HG03378 (cell line): ENCODE results near the gene ARHGAP22.

Experiments used
- ATAC-seq: cut with Tn5 transposase; IDR thresholded peaks from one replicate; pipeline ENCODE4 v1.9.1; 2021; ENCODE audit warnings: mild to moderate bottlenecking, moderate library complexity; ENCODE audit not compliant: unreplicated experiment

The ARHGAP22 gene

DNA sequence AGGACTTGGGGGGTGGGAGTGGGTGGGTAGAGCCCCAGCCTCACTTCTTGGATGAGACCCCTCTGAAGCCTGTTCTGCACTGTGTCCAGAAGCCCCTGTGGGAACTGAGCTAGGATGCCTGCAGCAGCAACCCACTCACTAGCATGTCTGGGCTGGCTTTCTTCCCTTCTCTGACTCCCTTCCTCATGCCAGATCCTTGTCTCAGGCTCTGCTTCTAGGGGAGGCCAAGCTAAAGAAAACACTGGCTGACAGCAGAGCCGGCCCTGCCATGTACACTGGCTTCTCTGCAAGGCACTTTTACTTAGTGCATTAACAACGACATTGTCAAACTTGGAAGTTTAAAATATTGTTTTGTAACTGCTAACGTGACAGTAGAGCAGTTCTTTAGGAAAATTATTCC is 50.2 kb downstream of the ARHGAP22 start:
- ATAC-seq: no peak

DNA sequence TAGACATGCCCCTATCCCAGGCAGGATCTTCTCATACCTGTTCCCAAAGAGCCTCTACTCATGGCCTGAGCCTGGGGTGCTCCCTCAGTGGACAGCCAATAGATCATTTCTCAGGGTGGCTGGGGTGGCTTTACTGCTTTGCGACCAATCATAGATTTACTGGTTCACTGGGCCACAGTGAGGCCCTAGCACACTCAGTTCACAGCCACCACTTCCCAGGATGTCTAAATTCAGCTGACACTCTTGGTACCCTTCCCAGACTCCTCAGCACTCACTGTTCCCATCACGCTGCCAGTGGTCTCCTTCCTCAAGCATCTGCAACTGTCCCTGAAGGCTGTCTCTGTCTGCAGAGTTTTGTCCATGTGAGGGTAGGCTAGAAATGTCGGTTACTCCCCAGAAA is 50.6 kb downstream of the ARHGAP22 start:
- no peak for ATAC-seq

DNA sequence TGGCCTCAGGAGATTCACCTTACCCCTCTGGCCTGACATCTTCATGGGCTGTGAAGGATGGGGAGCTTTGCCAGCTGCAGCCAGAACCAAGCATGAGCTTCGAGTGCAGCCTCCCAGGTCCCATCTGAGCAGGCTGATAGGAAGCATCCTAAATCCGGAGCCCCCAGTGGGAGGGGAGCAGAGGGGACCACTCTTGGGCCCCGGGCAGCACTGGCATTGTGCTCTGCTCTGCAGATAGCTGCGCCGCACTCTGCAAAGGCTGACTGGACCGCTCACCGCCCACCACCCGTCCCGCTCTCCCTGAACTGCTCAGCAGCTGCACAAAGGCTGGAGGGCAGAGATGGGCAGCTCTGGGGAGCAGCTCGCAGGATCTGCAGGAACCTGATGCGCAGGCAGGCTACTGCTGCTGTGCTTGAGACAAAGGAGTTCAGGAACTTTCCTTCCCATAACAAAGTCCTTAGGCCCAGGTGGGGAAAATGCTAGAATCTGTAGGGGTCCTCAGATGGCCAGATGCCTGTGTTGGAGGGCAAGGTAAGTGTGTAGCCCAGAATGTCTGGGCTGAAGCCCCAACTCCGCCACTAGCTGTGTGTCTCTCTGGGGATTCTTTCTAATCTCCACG is 51.8 kb downstream of the ARHGAP22 start:
- ATAC-seq: no peak

DNA sequence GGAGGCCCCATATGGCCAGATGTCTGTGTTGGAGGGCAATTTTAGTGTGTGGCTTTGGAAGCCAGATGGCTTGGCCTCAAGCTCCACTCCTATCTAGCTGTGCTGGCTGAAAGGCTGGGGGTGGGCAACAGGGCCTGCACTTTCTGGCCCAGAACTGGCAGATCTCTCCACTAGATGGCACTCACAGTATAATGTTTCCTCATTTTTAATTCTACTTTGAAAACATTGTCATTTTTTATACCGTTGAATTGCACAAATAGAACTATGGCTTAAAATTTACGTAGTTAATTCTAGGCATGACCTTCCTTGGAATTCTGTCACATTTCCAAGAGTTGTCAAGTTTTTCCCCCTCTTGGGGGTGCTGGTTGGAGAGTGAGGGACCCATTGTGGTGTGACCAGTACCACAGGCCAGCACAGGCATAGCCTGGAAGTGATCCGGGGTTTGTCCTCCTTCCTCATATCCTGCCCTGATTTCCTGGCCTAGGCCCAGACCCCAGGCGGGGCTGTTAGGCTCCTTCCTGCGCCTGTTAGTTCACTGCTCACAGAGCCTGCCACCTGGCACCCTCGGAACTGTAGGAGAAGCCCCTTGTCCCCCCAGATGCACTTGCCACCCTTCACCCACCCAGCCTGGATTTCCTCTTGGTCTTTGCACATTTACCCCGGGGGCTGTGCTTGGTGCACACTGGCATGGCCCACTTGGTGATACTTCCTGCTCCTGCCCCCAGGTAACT is 52.8 kb downstream of the ARHGAP22 start:
- no peak for ATAC-seq

DNA sequence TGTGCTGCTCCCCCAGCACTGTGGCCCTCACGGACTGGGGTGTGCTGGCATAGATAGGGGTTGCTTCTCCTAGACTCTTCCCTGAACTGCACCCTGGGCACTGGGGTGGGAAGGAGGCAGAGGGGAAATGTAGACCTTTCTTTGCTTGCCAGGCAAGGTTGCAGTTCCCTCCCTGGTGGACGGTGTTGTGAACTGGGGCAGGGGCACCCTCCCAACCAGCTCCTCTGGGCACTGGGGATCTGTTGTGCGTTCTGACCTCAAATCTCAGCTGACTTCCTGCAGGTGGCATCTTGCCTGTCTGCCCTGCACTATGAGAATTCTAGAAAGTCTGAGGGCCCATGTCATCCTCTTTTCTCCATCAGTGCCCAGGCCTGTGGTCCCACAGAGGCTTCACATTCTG is 53.9 kb downstream of the ARHGAP22 start:
- ATAC-seq: no peak

DNA sequence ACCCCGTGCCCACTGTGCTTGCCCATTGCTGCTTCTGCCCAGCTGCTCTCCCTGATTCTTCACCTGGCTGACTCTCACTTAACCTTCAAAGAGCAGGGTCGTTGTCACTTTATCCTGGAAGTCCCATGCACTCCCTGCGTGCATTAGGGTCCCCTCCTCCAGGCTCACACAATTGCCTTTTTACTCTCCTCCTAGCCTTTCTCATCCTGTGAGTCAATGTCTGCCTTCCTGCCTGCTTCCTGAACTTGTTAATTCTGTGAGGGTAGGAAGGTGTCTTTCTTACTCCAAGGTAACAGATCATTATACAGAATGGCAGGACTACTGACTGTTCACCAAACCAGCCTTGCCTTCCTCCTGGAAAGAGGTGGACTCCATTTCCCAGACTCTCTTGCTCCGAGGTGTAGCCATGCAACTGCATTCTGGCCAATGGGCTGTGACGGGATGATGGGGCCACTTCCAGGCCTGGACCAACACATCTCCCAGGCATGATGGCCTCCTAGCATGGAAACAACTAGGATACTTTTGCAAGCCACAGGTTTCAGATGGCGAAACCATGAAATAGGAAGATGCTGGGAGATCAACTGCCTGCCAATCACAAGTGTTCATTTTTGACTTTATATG is 54.7 kb downstream of the ARHGAP22 start:
- no peak for ATAC-seq

DNA sequence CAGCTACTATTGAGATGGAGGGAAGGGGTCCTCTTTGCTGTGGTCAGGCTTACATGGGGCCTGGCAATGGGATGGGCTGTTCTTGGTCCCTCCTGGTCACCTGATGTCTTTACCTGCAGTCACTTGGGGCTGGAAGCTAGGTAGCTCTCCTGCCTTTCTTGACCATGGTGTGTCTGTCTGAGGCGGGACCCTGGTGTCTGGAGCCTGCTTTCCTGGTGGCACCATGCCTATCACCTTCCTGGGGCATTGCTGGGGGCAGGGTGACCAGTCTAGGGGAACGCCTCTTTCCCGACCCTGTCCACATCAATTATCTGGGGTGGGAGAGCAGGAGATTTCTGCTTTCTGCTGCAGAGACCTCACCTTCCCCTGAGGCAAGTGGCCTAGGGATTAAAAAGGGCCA is 55.6 kb downstream of the ARHGAP22 start:
- no peak for ATAC-seq

DNA sequence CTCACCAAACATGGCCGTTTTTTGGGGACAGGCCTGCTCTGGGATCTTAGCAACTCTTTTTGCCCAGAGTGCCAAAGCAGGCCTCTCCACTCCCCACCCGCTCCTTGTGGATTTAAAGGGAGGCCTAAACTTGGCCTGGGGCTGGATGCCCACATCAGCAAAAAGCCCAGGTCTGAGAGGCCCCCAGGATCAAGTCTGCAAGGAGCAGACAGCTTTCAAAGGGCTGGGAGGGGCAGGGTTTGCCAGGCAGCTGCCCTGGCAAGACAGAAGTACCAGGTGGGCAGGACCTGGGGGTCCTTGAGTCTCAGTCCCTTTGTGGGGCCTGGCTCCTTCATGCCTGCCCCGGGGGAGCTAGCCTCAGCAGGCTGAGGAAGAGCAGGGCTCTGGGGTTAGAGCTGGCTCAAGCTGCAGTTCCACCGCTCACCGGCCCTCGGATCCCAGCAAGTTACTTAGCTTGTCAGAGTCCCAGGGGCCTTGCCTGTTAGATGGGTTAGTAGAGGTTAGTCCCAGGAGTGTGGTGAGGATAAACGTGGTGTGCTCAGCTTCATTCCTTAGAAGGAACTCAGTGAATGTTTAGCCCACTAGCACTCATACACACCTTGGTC is 56.2 kb downstream of the ARHGAP22 start:
- ATAC-seq: no peak

DNA sequence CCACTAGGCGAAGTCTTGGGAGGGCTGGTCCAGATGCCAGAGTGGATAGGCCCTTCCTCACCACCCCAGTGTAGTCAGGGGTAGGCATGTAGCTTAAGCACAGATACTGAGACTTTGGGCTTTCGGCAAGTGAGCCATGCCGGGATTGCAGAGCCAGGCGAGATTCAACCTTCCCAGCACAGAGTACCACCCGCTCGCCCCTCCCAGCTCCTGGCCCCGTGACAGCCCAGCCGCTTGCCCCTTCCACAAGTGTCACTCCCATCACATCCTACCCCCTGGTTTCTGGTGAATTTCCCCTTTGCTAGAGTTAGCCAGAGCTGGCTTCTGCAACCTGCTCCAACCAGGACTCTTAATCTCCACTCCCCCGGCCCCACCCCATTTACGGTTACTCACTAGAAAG is 56.9 kb downstream of the ARHGAP22 start:
- no peak for ATAC-seq

DNA sequence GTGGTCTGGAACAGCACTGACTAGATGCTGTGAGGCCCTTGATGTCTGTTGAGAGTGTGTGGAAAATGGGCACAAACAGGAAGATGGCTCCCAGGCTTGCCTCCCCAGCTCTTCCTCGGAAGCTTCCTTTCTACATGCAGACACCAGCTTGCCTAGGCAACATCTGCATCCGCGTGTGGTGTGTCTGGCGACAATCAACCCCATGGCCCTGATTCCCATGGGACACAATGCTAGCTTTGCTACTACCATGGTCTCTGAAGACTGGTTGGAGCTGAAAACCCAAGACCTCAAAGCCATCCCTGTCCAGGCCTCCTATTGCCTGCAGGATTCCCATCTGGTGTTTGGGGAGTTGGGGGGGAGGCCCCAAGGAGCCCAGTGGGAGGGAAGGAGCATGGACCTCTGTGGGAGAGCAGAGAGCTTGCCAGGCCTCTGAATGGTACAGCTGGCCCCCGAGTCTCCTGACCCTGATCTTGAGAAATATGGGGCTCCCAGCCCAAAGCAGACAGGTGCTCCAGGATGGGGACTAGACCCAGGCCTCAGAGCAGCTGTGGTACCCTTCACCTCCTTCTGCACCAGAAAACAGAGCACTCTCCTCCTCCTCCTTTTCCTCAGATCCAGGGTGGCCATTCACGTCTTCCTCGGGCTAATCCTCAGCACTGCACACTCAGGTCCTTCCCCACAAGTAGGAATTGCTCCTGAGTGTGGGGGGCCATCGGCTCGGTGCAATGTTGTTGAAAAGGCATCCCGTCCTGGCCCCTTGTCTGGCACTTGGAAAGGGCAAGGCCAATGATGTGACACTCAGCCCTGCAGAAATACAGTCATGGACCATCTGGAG is 57.6 kb downstream of the ARHGAP22 start:
- no peak for ATAC-seq

DNA sequence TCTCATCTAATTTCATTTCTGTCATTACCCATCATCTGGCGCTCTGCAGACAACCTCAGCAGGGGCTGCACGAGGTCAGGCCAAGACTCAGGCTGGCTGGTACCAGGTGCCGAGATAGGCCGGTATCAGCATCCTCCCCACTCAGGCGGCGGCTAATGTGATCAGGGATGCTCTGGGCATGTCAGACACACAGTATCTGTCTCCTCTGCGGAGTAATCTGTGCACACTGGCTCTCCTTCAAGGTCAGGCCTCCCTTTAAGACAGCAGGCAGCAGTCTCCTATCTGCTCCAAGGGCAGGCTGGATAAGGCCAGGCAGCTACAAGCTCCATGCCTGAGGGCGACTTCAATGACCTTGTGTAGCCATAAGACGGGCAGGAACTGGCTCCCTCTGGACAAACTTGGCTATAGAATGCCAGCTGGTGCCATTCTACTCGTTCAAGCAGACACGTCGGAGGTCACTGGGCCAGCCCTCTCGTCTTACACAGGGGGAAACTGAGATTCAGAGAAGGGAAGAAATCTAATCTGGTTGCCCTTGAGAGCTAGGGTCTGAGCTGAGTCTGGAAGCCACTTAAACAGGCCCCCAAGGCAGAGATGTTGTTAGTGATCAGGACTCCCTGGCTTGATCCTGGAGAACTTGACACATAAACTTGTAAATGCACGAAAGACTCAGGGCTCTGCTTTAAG is 59.3 kb downstream of the ARHGAP22 start:
- no peak for ATAC-seq

DNA sequence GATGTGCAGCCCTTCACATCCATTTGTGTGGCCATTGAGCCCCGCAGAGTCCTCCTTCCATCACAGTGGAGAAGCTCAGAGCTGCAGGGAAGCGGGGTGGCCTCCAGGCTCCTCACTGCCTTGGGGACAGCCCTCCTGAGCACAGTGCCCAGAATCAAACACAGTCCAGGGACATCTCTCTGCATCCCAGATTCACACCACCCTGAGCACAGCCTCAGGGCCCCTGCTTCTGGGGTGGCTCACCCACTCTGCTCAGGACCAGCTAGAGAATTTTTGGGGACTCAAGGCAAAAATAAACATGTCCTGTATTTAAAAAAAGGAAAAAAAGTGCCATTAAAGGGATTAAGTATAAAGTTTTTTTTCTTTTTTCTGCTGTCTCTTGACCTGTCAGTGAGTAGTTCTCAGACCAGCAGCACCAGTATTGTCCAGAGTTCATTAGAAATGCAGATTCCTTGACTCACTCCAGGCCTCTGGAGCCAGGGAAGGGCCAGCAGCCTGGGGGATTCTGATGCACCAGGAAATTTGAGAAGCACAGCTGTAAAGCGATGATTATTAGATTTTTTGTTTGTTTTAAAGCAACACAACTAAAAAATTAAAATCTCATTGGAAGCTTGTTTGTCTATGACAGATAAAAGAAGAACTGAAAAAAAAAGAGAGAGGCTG is 61.6 kb downstream of the ARHGAP22 start:
- no peak for ATAC-seq

DNA sequence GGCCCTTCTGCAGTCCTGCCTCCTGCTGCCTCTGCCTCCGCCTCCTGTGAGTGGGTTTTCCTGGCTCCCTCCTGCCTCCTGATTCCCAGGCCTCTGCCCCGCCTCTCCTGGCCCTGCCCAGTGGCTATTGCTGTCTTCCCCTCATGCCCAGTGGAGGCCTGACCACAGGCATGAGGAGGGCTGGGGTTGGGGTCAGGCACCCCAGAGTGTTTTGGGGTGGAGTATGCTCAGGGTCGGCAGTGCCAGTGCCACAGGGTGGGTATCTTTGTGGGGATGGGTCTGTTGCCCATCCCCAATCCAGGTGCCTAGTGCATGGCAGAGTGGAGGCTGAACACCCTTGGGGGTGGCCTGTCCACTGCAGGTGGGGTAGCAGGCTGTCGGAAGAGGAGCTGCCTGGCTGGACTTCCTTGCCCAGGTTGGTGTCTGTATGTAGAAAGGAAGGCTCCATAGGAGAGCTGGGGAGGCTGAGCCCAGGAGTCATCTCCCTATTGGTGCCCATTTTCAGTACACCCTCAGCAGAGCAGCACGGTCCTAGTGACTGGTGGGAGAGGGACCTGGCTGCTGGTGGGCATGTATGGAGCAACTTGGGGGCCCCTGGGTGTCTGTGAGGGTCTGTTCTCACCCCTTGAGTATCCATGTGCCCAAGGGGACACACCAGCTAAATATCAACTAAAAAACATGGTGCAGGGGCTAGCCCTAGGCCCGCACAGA is 62.2 kb downstream of the ARHGAP22 start:
- no peak for ATAC-seq

DNA sequence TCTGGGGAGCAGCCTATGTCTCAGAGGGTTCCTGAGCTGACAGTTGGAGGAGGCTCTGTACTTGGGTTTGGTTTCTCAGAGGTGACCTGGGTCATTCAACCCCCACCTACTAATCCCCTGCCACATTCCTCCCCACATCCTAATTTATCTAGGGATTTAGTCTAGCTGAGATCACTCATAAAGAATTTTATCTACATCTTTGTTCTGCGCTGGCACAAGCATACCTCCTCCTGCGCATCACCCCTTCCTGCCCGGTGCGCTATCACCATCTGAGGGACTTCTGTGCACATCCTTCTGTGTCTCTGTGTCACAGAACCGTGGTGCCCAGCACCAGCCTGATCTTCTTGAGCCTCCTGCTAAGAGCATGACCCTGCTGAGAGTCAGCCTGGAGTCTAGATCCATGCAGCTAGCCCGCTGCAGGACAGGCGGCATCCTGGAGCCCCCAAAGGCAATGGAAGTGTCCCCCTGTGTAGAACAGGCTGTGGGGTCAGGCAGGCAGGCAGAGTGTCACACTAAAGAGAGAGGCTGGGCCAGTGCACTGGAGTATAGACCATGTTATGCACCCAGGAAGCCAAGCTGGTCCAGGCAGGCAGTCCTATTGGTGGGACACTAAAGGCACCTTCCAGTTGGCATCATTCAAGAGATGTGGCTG is 63.6 kb downstream of the ARHGAP22 start:
- ATAC-seq: no peak

DNA sequence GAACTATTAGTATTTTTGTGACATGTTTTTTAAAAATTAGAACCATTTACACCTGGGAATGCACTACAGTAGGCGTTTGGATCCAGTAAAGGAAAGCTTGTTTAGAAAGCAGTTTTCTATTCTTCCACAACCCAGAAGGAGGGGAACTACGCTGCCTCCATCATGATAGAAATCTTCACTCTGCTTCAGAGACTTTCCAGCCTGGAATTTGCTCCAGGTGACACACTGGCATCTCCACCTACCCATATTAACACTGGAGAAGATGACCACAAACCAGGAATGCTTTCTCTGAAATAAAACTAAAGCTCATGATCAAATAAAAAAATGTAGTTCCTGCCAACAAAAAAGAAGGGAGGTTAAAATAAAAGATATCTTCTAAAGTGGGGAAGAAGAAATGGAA is 66.3 kb downstream of the ARHGAP22 start:
- no peak for ATAC-seq

DNA sequence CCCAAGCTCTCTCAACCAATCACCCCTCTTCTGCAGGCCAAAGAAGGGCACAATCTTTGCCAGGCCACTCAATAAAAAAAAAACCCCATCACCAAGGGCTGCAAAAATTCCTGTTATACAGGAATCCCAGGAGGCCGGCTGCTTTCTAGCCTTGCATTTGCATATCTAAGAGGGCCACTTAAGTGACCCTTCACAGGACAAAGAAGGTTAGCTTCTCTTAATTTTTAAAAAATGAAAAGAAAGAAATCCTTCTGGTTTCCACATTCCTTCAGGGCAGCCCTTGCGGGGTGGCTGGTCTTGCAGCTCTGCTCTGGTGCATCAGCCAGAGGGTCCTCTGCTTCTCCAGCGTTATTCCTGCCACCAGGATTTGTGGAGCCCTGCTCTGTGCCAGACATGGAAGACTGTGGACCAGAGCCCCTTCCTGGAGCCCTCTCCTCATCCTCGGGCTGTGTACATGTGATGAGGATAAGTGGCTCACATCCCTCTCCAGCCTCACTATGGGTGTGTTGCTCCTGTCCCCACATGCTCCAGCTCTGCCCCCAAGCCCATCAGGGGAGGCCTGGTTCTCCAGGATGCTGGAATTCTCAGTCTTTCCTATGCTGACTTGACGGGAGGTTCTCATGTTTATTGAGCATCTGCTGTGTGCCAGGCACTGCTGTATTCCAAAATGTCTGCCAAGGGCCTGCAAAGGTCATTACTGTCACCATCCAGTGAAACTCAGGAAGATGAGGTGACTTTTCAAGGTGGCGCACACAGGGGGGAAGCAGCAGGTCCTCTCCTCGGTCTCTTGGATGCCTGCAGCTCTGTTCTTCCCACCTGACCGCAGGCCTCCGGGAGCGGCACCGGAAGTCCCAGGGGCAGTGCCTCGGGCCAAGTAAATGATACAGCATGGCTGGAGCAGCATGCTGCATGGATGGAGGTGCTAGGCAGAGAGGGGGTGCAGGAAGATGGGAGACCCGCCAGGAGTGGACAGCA is 67.7 kb downstream of the ARHGAP22 start:
- ATAC-seq: no peak

DNA sequence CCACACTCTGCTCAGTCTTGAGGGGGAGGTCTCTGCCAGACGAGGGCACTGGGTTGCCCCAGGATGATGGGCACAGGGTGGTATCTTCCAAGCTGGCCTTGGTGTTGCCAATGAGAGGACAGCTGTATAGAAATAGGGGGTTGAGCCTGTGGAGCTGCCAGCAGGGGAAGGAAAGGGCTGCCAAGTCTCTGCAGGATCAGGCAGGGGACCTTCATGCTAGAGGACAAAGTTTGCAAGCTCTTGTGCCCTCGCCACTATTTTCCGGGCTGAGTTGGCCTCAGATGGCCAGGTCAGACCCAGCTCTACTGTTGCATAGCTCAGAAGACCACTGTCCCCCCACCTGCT is 68.7 kb downstream of the ARHGAP22 start:
- no peak for ATAC-seq
